ENCODE results near the gene FABP1. TPM values are rescaled to one million over a fixed set of nuclear protein-coding genes. Genes with fewer than 3 reads are reported as not detected.

The FABP1 gene
- total RNA-seq, 1 donor from 2014 or later = not detected

DNA sequence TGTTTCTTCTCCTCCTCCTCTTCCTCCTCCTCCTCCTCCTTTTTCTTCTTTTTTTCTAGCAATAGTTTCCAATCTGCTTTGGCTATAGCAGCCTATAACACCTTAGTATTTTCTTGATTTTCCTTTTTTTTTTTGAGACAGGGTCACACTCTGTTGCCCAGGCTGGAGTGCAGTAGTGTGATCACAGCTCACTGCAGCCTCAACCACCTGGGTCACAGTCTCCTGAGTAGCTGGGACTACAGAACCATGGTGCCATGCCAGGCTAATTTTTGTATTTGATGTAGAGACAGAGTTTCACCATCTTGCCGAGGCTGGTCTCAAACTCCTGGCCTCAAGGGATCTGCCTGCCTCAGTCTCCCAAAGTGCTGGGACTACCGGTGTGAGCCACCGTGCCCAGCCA is 31.6 kb upstream of the FABP1 start:
- DNase-seq (ENCODE audit: low read depth) = no peak
- no peak overlapping the region for H3K4me3 ChIP-seq (ENCODE audit: low read depth, low read length)
- TF ChIP-seq, protein P1, sequence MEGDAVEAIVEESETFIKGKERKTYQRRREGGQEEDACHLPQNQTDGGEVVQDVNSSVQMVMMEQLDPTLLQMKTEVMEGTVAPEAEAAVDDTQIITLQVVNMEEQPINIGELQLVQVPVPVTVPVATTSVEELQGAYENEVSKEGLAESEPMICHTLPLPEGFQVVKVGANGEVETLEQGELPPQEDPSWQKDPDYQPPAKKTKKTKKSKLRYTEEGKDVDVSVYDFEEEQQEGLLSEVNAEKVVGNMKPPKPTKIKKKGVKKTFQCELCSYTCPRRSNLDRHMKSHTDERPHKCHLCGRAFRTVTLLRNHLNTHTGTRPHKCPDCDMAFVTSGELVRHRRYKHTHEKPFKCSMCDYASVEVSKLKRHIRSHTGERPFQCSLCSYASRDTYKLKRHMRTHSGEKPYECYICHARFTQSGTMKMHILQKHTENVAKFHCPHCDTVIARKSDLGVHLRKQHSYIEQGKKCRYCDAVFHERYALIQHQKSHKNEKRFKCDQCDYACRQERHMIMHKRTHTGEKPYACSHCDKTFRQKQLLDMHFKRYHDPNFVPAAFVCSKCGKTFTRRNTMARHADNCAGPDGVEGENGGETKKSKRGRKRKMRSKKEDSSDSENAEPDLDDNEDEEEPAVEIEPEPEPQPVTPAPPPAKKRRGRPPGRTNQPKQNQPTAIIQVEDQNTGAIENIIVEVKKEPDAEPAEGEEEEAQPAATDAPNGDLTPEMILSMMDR (conservative IDR thresholded peaks at IDR 0.05; ENCODE audit: low read depth, low read length) = no peak

DNA sequence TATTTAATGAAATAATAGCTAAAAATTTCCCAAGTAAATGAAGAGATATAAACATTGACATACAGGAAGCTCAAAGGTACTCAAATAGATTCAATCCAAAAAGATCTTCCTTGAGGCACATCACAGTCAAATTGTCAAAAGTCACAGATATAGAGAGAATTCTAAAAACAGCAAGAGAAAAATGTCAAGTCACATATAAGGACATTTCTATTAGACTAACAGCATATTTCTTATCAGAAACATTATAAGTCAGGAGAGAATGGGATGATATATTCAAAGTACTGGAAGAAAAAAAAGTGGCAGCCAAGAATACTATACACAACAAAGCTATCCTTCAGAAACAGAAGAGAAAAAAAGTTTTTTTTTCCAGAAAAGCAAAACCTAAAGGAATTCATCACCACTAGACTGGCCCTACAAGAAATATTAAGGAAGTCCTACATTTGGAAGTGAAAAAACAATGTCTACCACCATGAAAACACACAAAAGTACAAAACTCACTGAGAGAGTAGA is 21.1 kb upstream of the FABP1 start:
- DNase-seq (ENCODE audit: low read depth) = no peak
- TF ChIP-seq, protein P1 (conservative IDR thresholded peaks at IDR 0.05; ENCODE audit: low read depth, low read length) = no peak
- no peak overlapping the region for H3K4me3 ChIP-seq (ENCODE audit: low read depth, low read length)

DNA sequence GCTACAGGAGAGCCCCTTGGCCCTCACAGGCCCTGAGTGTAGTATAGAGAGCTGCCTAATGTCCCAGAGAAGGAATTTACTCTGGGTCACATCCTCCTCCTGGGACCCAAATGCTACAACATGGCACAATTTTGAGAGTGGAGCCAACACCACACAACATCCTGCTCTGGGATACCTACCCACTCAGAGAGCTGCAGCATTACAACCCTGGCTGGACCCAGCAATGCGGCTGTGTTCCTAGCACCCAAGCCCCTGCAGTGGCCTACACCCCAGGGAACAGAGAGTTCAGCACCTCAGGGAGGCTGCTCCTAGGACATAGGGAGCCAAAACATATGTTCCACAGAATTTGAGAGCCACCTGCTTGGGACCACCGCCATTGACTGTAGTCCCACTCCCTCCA is 19.3 kb upstream of the FABP1 start:
- TF ChIP-seq, protein P1 (conservative IDR thresholded peaks at IDR 0.05; ENCODE audit: low read depth, low read length) = no peak
- DNase-seq (ENCODE audit: low read depth) = no peak
- no peak overlapping the region for H3K4me3 ChIP-seq (ENCODE audit: low read depth, low read length)

DNA sequence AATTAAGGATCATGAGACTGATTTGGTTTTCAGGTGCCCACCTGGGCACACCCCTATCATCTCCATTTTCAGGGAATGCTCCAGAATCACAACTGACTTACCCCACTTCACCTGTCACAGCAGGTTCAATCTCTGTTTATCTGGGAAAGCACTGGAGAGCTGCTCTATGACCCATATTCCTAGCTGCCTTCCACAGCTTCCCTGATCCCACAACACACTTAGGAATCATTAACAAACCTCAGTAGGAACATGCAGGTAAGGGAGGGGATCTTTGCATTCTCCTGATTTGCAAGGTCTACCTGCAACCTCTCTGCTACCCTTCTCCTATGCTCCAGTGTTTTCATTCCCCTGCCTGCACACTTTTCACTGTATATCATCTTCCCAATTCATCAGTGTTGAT is 18.7 kb upstream of the FABP1 start:
- no peak overlapping the region for H3K4me3 ChIP-seq (ENCODE audit: low read depth, low read length)
- TF ChIP-seq, protein P1 (conservative IDR thresholded peaks at IDR 0.05; ENCODE audit: low read depth, low read length) = no peak
- DNase-seq (ENCODE audit: low read depth) = no peak

DNA sequence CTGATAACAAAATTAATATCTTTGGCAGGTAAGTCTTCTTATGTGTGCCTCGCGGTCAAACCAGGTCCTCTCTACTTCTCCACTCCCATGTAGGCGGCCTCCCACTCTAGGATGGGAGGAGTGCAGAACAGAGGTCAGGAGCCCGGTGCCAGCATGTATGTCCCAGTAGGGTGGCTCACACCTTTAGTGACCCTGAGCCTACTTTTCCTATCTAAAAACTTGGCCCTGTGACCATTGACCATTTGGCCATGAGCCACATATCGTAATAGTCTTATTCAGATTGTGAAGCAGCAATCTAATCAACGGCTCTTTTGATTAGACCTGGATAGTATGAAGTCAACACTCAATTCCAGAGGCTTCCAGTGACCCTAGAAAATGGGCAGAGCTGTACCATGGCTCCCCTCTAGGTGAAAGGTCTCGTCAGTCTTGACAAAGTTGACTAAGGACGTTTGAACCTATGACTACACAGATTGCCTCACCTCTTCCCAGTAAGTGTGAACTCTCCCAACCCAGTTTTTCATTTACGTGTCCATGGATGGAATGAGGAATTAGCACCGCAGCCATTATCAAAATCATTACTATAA is 17.1 kb upstream of the FABP1 start:
- no peak for DNase-seq (ENCODE audit: low read depth)
- H3K4me3 ChIP-seq (ENCODE audit: low read depth, low read length) = no peak overlapping the region
- TF ChIP-seq, protein P1 (conservative IDR thresholded peaks at IDR 0.05; ENCODE audit: low read depth, low read length) = no peak

DNA sequence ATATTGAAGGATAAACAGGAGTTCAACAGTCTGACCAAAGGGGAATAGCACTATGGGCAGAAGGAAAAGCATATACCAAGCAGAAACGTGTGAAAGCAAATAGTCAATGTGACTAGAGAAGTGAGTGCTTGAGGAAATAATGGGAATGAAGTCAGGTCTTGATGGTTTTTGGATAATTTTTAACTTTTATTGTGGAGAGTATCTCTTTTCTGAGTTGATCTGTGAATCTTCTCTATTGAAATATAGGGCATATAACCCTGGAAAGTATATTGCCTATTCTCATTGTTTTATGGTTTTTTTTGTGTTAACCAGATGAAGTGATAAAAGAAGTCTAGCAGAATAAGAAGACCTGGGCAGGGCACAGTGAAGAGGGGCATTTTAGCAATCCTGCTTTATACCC is 16.4 kb upstream of the FABP1 start:
- no peak overlapping the region for H3K4me3 ChIP-seq (ENCODE audit: low read depth, low read length)
- no peak for DNase-seq (ENCODE audit: low read depth)
- TF ChIP-seq, protein P1 (conservative IDR thresholded peaks at IDR 0.05; ENCODE audit: low read depth, low read length) = no peak

DNA sequence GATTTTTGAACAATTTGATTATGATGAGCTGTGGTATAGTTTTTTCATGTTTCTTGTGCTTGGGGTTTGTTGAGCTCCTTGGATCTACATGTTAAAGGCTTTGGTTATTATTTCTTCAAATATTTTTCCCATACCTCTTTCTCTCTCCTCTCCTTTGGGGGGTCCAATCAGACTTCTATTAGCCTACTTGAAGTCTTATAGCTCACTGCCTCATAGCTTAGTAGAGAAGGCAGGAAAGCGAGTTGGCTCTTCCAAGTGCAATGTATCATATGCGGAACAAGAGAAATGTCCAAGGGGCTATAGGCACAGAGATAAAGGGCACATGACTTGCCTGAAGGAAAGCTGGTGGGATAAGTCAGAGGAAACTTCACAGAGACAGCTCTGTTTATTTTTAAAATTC is 14.1 kb upstream of the FABP1 start:
- TF ChIP-seq, protein P1 (conservative IDR thresholded peaks at IDR 0.05; ENCODE audit: low read depth, low read length) = no peak

More for the DNA sequence above, 14.1 kb upstream of the FABP1 start:
- H3K4me3 ChIP-seq (ENCODE audit: low read depth, low read length) = no peak overlapping the region
- DNase-seq (ENCODE audit: low read depth) = no peak
